HG03442 (cell line): ENCODE measurements around the gene ADAD2.
A peak's percentile ranks its signal among the peaks of the same experiment; 100 is the strongest.

Experiments used
- ATAC-seq: cut with Tn5 transposase; IDR thresholded peaks from one replicate; pipeline ENCODE4 v1.9.1; 2021; ENCODE audit warnings: mild to moderate bottlenecking, moderate library complexity; ENCODE audit not compliant: unreplicated experiment

Gene ADAD2

GRCh38 chr16:84190731-84191388, at the start of gene ADAD2:
ADAD2 (plus strand) TSS chr16:84191157; CDS start chr16:84191231, 74 bp downstream.
- ATAC-seq: no peak

GRCh38 chr16:84143081-84143480, 47.9 kb upstream of the ADAD2 start:
- ATAC-seq: no peak

DNA sequence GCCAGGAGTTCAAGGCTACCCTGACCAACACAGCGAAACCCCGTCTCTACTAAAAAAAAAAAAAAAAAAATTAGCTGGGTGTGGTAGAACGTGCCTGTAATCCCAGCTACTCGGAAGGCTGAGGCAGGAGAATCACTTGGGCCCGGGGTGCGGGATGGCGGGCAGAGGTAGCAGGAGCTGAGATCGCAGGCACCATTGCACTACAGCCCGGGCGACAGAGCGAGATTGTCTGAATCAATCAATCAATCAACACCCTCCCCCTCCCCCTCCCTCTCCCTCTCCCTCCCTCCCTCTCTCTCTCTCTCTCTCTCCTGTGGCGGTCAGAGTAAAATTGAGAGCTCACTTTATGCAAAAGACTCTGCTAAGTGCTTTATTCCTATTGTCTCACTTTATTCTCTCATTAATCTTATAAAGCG, 47.2 kb upstream of the ADAD2 start:
- ATAC-seq: no peak

- peak; percentile 22 for ATAC-seq
Observed at GRCh38 chr16:84144209-84144858, 46.6 kb upstream of the ADAD2 start.

GRCh38 chr16:84144859-84145639, 45.9 kb upstream of the ADAD2 start, which contains the start of the genes DNAAF1 and HSDL1:
DNAAF1 (plus strand) TSS chr16:84145308; CDS start chr16:84145441, 133 bp downstream.
HSDL1 (minus strand) TSS chr16:84145177; CDS start chr16:84131321, 13,856 bp downstream.
- ATAC-seq: peak; percentile 77

DNA sequence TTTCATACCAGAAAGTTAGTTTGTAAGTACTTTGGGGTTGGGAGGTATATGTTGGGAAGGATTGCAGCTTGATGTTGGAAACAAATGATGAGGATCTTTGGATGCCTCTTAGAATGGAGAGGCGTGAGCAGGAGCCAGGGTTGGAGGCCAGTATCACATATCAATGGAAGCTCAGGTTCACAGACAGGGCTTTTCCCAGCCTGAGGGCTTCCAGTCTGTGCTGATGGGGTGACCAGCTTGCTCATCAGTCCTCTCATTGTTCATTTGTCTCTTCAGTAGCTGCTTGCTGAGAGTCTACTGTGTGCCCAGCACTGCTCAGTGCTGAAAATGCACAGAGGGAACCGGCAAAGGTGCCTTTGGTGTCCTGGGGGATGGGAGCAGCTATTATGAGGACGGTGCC, 40.0 kb upstream of the ADAD2 start:
- no peak for ATAC-seq

GRCh38 chr16:84153660-84154214, 37.2 kb upstream of the ADAD2 start:
- ATAC-seq: no peak

GRCh38 chr16:84155226-84155625, 35.7 kb upstream of the ADAD2 start:
- ATAC-seq: no peak

GRCh38 chr16:84155771-84156170, 35.2 kb upstream of the ADAD2 start:
- ATAC-seq: no peak

DNA sequence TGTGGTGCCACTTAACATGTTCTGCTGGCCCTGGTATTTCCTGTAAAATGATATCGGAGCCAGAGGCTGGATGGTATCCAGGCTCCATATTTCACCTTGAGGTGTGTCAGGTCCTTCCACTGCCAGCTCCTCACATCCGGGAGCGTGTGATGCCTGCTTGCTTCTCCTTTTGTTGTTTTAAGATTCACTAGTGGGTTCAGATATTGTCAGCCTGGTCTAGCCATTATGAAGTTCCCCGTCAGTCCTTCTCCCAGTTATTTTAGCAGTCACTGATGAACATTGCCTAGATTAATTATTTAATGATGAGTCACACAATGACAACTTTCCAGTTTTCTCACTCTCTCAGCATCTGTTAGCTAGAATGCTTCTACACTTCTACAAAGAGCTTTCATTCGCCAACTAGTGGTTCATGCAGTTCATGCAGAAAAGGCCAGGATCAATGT, 34.6 kb upstream of the ADAD2 start:
- ATAC-seq: no peak

DNA sequence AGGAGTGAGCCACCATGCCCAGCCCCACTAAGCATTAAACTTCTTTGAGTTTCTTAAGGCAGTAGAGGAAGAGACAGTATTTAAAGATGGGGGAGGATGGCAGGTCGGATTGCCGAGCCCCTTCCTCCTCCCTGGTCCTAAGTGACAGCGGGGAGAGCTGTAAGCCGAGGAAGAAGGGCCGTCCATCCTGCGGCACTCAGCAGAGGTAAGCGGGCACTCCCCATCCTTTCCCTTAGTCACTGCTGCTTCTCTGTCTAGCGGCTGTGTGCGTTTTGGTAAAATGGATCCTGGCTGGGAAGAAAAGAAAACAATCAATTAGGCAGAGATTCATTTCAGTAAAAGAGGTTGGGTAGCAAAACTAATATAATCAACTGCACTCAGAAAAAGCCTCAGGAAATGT, 31.9 kb upstream of the ADAD2 start:
- ATAC-seq: no peak

GRCh38 chr16:84159800-84160199, 31.2 kb upstream of the ADAD2 start:
- ATAC-seq: no peak

DNA sequence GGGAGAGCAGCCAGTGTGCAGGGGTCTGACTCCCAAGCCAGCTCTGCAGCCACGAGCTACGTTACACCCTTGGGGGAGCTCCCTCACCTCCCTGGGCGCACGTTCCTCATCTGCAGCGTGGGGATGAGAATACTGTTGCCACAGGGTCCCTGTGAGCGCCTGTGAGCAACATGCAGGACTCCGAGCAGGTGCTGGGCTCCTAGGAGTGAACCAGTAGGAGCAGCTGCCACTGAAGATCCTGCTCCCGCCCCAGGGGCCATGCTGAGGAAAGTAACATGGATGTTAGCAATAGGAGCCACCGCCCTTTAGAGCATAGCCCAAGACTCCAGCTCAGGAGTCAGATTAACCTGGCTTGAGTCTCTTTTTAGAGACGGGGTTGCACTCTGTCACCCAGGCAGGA, 29.9 kb upstream of the ADAD2 start:
- ATAC-seq: no peak

DNA sequence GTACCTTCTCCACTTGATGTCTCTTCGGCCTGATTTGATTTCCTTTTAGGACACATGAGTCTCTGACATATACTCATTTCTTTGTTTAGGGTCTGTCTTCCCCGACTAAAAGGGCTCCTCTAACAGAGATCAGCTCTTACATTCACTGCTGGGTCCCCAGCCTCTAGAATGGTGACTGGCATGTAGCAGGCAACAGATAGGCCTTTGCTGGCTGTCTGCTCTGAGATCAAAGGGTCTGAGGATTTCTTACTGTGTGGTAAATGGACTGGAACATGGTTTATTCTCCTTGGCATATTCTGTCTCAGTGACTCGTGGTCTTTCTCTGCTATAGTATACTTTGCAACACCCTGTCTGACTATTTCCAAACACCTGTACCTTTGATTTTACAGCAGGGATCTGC, 29.2 kb upstream of the ADAD2 start:
- no peak for ATAC-seq

DNA sequence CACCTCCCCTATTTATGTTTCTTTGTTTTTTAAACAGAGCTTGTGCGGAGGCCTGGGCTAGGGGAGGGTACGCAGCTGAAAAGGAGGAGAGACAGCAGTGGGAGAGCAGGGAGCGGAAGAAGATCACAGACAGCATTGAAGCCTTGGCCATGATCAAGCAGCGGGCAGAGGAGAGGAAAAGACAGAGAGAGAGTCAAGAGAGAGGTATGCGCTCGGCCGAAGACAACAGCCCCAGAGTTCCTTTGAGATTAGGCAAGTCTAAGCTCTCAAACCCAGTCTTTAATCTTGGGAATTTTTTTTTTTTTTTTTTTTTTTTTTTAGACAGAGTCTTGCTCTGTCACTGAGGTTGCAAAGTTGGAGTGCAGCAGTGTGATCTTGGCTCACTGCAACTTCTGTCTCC, 25.2 kb upstream of the ADAD2 start:
- ATAC-seq: no peak

- ATAC-seq: no peak
Observed at GRCh38 chr16:84166796-84167695, 23.9 kb upstream of the ADAD2 start.

GRCh38 chr16:84169765-84170310, 21.1 kb upstream of the ADAD2 start:
- no peak for ATAC-seq

DNA sequence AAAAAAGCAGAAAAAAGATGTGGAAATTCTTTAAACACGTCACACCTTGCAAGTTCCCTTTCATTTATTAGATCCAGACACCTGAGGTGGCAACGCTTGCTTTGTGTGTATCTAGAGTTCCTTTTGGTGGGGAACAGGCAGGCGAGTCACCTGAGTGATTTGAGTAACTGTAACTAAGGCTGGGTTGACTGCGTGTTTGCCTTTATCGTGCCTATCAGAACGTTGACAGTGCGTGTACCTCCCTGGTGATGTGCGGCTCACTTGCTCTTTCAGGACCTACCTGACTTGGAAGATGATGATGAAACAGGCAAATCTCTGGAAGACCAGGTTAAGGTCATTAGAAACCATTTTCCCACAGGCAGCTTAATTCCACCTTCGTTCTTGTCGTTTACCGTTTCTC, 16.6 kb upstream of the ADAD2 start:
- no peak for ATAC-seq

- peak; percentile 74 for ATAC-seq
Observed at GRCh38 chr16:84175350-84176081, 15.4 kb upstream of the ADAD2 start.
